T-helper 17 cell (primary cell): ENCODE measurements around the gene CSF1. TPM values are rescaled to one million over a fixed set of nuclear protein-coding genes. Genes with fewer than 3 reads are reported as not detected.
A peak's percentile ranks its signal among the peaks of the same experiment; 100 is the strongest.
"Not testable (repeated sequence)": the region's sequence is repeated elsewhere in the genome, so short reads cannot be mapped to it uniquely, and the experiment has no call there.

Source experiments
- ATAC-seq: fragments of 150-1000 bp; cut with Tn5 transposase; 2 replicates; pipeline ENCODE4 v1.10.0; 2021; ENCODE audit warnings: mild to moderate bottlenecking, moderate library complexity
- DNase-seq, 3 donors: peaks; one replicate each; pipeline versions ENCODE4 v3.0.0 to v3.0.0-alpha.2; 2020 to 2021
- H3K9me3 ChIP-seq: one replicate; pipeline ENCODE4 v1.7.0; 2013; ENCODE audit warnings: low read length, mild to moderate bottlenecking; ENCODE audit not compliant: control insufficient read depth, poor library complexity, severe bottlenecking
- H3K27ac Mint-ChIP-seq: one replicate; pipeline ENCODE4 v1.8.0; 2022; ENCODE audit warnings: mild to moderate bottlenecking, moderate library complexity, mixed read lengths
- H3K27me3 Mint-ChIP-seq: one replicate; pipeline ENCODE4 v1.8.0; 2022; ENCODE audit warnings: mixed read lengths
- H3K36me3 Mint-ChIP-seq: one replicate; pipeline ENCODE4 v1.8.0; 2022; ENCODE audit warnings: low read depth, mixed read lengths
- H3K4me1 Mint-ChIP-seq: one replicate; pipeline ENCODE4 v1.8.0; 2022; ENCODE audit warnings: mild to moderate bottlenecking, mixed read lengths
- H3K4me3 Mint-ChIP-seq: one replicate; pipeline ENCODE4 v1.8.0; 2022; ENCODE audit warnings: mild to moderate bottlenecking, moderate library complexity, mixed read lengths
- total RNA-seq, 4 donors: library from RNA in 2 of 4; stranded (reverse) in 2 of 4; gene quantifications; one replicate each; pipeline ENCODE4 v1.2.3 and lab custom pipeline; 2022 to 2026

Gene CSF1
- total RNA-seq, 2 donors from 2014 or later = 15.4 to 20.3 TPM

- no peak overlapping the region for H3K4me3 Mint-ChIP-seq
- H3K27me3 Mint-ChIP-seq = no peaks in the 10 kb centered on the region
- H3K27ac Mint-ChIP-seq = no peak overlapping the region
- peaks cover 22% of the 10 kb centered on the region for H3K4me1 Mint-ChIP-seq
- no peaks in the 10 kb centered on the region for H3K9me3 ChIP-seq
- DNase-seq = no peak
- no peak for ATAC-seq
- no peaks in the 10 kb centered on the region for H3K36me3 Mint-ChIP-seq
Measured at GRCh38 chr1:109877776-109878175, 32.9 kb upstream of the CSF1 start.

GRCh38 chr1:109878531-109879104 is 32.0 kb upstream of the CSF1 start:
- Mint-ChIP-seq H3K4me3 (no peak overlapping the region), H3K4me1 (peaks cover 18% of the 10 kb centered on the region), H3K27ac (no peak overlapping the region), H3K36me3 (no peaks in the 10 kb centered on the region), H3K27me3 (no peaks in the 10 kb centered on the region)
- no peaks in the 10 kb centered on the region for H3K9me3 ChIP-seq
- ATAC-seq (no peak), DNase-seq (no peak)

DNA sequence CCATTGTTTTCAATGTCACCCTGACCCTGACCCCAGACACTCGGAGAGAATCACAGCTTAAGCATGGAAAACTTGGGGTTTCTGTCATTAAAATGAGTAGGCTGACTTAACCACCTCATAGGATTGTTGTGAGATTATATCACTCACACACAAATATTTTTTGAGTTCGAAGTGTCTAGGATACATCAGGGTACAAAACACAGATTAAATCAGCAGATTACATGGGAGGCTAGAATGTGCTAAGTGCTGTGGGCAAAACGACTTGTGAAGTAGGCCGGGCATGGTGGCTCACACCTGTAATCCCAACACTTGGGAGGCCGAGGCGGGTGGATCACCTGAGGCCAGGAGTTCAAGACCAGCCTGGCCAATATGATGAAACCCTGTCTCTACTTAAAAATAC is 31.3 kb upstream of the CSF1 start:
- not testable (repeated sequence) for H3K27me3 Mint-ChIP-seq, DNase-seq, H3K4me3 Mint-ChIP-seq, ATAC-seq, H3K9me3 ChIP-seq, H3K36me3 Mint-ChIP-seq, H3K27ac Mint-ChIP-seq
- H3K4me1 Mint-ChIP-seq = peaks cover 12% of the 10 kb centered on the region

DNA sequence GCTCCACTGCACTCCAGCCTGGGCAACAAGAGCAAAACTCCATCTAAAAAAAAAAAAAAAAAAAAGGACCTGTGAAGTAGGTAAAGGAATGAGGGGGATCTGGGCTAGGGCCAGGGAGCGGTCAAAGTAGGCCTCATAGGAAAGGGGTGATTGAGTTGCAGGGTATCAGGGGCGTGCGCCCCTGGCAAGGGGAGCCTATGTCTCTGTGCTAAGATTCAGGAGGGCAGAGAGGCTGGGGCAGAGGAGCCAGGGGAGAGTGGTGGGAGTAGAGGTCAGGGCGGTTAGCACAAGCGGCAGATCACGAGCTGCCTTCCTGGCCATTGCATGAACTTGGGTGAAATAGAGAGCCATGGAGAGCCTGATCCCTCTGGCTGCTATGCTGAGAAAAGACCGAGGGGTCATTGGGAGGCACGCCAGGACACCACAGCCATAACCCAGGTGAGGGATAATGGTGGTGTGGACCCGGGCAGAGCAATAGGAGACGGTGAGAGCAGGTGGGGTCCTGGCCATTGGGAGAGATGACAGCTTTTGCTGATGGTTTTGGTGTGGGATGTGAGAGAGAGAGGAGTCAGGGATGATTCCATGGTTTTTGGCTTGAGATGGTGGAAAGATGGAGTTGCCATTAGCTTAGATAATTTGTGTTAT is 30.6 kb upstream of the CSF1 start:
- no peak overlapping the region for H3K4me3 Mint-ChIP-seq
- DNase-seq (no peak), ATAC-seq (no peak)
- H3K9me3 ChIP-seq = no peaks in the 10 kb centered on the region
- no peak overlapping the region for H3K27ac Mint-ChIP-seq
- peaks cover 10% of the 10 kb centered on the region for H3K4me1 Mint-ChIP-seq
- peaks cover under 1% of the 10 kb centered on the region for H3K27me3 Mint-ChIP-seq
- no peaks in the 10 kb centered on the region for H3K36me3 Mint-ChIP-seq

DNA sequence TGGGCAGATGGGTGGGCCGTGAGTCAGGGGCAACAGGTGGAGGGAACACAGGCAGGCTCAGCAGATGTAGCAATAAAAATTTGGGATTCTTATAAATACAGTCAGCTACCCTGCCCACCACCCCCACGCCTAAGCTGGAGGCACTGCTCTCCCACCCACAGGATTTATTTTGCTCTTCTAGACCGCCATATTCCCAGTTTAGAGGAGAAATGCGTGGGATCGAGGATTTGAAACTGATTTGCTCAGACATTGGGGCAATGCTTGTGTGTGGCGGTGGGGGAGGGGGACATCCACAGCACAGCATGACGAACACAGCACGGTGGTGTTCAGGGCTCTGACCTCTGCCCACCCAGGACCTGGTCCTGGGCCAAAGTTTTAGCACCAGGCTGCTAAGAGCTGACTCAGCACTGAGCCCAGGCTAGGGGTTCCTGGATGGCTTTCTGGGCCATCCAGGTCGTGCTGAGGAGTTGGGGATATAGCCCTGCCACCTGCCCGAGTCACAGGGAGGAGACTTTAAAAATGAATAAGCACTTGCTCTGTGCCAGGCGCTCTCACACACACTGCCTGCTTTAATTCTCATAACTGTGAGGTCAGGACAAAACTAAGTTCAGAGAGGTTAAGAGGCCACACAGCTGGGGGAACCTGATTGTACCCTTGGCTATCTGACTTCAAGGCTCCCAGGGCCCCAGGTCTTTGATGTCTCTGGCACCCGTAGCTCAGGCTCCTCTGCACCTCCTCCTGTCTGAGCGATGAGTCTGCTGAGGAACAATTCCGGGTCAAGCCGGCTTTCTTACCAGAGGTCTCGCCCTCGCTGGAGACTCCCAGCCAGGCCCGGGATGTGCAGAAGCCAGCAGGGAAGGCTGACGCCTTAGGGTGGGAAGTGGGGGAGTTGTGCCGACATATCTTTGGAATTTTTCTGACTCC is 29.4 kb upstream of the CSF1 start:
- H3K9me3 ChIP-seq = no peaks in the 10 kb centered on the region
- Mint-ChIP-seq H3K4me1 (peaks cover 11% of the 10 kb centered on the region), H3K27ac (no peak overlapping the region), H3K27me3 (peaks cover 8% of the 10 kb centered on the region), H3K4me3 (no peak overlapping the region), H3K36me3 (no peaks in the 10 kb centered on the region)
- DNase-seq (no peak), ATAC-seq (no peak)

DNA sequence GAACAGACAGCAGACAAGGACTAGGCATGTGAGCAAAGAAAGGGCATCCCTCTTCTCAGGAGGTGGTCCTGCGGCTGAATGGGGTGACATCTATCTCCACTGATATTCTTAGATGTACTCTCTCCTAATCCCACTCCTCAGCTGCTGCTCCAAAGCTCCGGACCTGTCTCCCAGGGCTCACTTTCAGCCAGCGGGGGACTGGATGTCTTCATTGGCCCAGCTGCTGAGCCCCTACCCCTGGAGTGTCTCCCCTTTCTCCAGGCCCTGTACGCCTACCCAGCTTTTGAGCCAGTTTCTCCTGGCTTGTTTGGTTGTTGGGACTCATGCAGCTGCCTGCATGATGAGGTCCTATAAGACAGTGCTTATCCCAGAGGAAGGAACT is 28.8 kb upstream of the CSF1 start:
- H3K9me3 ChIP-seq = no peaks in the 10 kb centered on the region
- ATAC-seq (no peak), DNase-seq (no peak)
- no peak overlapping the region for H3K4me3 Mint-ChIP-seq
- H3K36me3 Mint-ChIP-seq = no peaks in the 10 kb centered on the region
- H3K4me1 Mint-ChIP-seq = peaks cover 9% of the 10 kb centered on the region
- H3K27ac Mint-ChIP-seq = no peak overlapping the region
- peaks cover 8% of the 10 kb centered on the region for H3K27me3 Mint-ChIP-seq

- no peak for DNase-seq
- no peak for ATAC-seq
- no peaks in the 10 kb centered on the region for H3K9me3 ChIP-seq
- Mint-ChIP-seq H3K4me1 (peaks cover 9% of the 10 kb centered on the region), H3K27ac (no peak overlapping the region), H3K27me3 (peaks cover 8% of the 10 kb centered on the region), H3K4me3 (no peak overlapping the region), H3K36me3 (no peaks in the 10 kb centered on the region)
Measured at GRCh38 chr1:109882288-109883245, 28.1 kb upstream of the CSF1 start.

GRCh38 chr1:109883248-109883955 is 27.2 kb upstream of the CSF1 start:
- H3K9me3 ChIP-seq = no peaks in the 10 kb centered on the region
- H3K27me3 Mint-ChIP-seq = peaks cover 8% of the 10 kb centered on the region
- peaks cover 9% of the 10 kb centered on the region for H3K4me1 Mint-ChIP-seq
- no peak overlapping the region for H3K27ac Mint-ChIP-seq
- H3K36me3 Mint-ChIP-seq = no peaks in the 10 kb centered on the region
- ATAC-seq = no peak
- no peak for DNase-seq
- no peak overlapping the region for H3K4me3 Mint-ChIP-seq

DNA sequence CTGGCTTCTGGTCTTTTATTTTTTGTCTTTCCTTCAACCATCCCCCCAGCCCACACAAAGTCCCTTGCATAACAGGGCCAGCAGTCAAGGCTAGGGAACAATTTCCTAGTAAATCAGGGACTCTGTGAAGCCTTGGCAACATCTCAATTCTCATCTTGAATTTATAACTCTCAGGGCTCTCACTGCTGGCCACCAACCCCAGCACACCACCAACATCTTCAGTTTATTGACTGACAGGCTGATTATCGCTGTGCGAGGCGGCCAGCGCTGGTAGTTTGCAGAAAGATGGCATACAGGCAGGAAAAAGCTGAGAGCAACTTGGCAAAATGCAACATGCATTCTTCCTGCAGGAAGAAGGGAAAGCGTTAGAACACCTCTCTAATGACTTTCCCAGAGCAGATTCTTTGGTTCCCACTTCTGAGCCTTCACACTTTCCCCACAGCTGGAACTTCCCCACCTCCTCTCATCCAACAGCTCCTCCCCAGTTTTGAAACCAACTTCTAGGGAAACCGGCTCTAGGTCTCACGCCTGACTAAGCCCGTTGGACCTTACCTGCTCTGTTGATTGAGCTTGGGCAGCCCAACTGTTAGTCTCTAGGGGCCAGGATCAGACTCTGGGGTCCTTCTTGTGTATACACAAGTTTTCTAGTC is 26.3 kb upstream of the CSF1 start:
- H3K4me1 Mint-ChIP-seq = peaks cover 17% of the 10 kb centered on the region
- DNase-seq = no peak
- peaks cover 8% of the 10 kb centered on the region for H3K27me3 Mint-ChIP-seq
- peak overlapping the region; percentile 29 for H3K27ac Mint-ChIP-seq
- ATAC-seq = no peak
- no peak overlapping the region for H3K4me3 Mint-ChIP-seq
- H3K9me3 ChIP-seq = no peaks in the 10 kb centered on the region
- no peaks in the 10 kb centered on the region for H3K36me3 Mint-ChIP-seq

GRCh38 chr1:109885589-109885988 is 25.1 kb upstream of the CSF1 start:
- H3K36me3 Mint-ChIP-seq = no peaks in the 10 kb centered on the region
- H3K4me3 Mint-ChIP-seq = no peak overlapping the region
- no peaks in the 10 kb centered on the region for H3K9me3 ChIP-seq
- DNase-seq = no peak
- H3K27me3 Mint-ChIP-seq = peaks cover 9% of the 10 kb centered on the region
- H3K27ac Mint-ChIP-seq = no peak overlapping the region
- no peak for ATAC-seq
- H3K4me1 Mint-ChIP-seq = peaks cover 19% of the 10 kb centered on the region

- Mint-ChIP-seq H3K36me3 (peaks cover 2% of the 10 kb centered on the region), H3K4me3 (no peak overlapping the region), H3K27ac (no peak overlapping the region), H3K4me1 (peaks cover 28% of the 10 kb centered on the region), H3K27me3 (peaks cover 17% of the 10 kb centered on the region)
- peak; percentile 69 for ATAC-seq
- no peaks in the 10 kb centered on the region for H3K9me3 ChIP-seq
- DNase-seq = no peak
Measured at GRCh38 chr1:109886827-109887226, 23.8 kb upstream of the CSF1 start.

DNA sequence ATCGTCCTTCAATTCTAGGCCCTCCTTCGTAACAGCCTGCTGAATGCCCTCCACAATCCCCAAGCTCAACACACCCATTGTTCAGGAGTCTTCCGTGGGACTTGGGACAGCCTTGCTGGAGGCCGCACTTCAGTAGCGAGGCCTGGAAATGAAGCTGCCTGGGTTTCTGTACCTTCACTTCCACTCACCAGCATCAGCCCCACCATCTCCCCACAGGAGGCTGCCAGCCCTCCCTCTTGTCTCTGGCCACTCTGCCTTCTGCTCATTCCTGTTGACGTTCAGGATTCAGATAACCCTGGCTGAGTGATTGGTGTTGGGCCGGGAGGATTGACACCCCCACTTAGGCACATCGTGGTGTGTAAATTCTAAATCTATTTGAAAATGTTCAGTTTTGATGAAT is 23.4 kb upstream of the CSF1 start:
- Mint-ChIP-seq H3K4me1 (peaks cover 28% of the 10 kb centered on the region), H3K27me3 (peaks cover 17% of the 10 kb centered on the region), H3K36me3 (peaks cover 2% of the 10 kb centered on the region), H3K27ac (no peak overlapping the region), H3K4me3 (no peak overlapping the region)
- no peak for ATAC-seq
- no peaks in the 10 kb centered on the region for H3K9me3 ChIP-seq
- no peak for DNase-seq
